ENCODE data around the gene CLK3. TPM values are rescaled to one million over a fixed set of nuclear protein-coding genes. Genes with fewer than 3 reads are reported as not detected.
A peak's percentile ranks its signal among the peaks of the same experiment; 100 is the strongest.

Gene CLK3
- total and polyA plus RNA-seq, 2 of the 13 experiments (the other 11 are each of a cell fraction or from before 2014, with no cell fraction given), result 41.5 to 82.0 TPM

DNA sequence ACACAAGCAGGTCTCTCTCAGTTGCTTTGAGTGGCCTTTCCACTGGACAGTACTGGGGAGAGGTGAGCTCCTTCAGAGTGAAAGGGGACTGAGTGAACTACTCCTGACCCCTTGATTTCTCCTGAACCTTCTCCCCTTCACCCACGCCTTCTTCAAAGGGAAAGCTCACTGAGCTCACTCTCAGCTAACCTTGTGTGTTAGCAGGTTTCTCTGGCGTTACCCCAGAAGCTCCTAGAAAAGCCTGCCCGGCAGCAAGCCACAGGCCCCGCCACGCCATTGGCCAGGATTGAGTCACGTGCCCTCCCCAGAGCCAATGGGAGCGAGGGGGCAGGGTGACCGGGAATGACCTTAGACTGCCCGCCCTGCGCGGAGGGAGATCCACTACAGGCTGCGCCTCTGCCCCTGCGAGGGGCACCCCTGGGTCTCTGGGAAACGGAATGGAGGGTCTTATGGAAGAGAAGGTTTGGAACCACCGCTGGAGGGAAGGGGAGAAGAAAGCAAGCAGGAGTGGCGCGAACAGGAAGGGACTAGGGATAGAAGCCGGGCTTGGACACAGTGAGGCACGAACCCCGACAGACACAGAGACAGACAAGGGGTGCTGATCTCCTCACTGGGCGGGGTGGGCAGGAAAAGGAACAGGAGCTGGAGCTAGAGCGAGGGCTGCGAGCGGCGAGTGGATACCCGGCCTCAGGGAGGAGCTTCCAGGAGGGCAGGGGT is 17.4 kb upstream of the CLK3 start (continued):
- TF ChIP-seq, protein P1, sequence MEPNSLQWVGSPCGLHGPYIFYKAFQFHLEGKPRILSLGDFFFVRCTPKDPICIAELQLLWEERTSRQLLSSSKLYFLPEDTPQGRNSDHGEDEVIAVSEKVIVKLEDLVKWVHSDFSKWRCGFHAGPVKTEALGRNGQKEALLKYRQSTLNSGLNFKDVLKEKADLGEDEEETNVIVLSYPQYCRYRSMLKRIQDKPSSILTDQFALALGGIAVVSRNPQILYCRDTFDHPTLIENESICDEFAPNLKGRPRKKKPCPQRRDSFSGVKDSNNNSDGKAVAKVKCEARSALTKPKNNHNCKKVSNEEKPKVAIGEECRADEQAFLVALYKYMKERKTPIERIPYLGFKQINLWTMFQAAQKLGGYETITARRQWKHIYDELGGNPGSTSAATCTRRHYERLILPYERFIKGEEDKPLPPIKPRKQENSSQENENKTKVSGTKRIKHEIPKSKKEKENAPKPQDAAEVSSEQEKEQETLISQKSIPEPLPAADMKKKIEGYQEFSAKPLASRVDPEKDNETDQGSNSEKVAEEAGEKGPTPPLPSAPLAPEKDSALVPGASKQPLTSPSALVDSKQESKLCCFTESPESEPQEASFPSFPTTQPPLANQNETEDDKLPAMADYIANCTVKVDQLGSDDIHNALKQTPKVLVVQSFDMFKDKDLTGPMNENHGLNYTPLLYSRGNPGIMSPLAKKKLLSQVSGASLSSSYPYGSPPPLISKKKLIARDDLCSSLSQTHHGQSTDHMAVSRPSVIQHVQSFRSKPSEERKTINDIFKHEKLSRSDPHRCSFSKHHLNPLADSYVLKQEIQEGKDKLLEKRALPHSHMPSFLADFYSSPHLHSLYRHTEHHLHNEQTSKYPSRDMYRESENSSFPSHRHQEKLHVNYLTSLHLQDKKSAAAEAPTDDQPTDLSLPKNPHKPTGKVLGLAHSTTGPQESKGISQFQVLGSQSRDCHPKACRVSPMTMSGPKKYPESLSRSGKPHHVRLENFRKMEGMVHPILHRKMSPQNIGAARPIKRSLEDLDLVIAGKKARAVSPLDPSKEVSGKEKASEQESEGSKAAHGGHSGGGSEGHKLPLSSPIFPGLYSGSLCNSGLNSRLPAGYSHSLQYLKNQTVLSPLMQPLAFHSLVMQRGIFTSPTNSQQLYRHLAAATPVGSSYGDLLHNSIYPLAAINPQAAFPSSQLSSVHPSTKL (CRISPR knock-in tag; IDR thresholded peaks at IDR 0.05), result peak; percentile 43; the same call in 1 of the 2 replicates
- TF ChIP-seq HNRNPUL1 (IDR thresholded peaks at IDR 0.05; ENCODE audit: low read depth, low read length), result no peak
- no peak for TF ChIP-seq NR3C1 (CRISPR knock-in tag; IDR thresholded peaks at IDR 0.05)
- TF ChIP-seq ZNF350 (CRISPR knock-in tag; IDR thresholded peaks at IDR 0.05; ENCODE audit: borderline replicate concordance, low read depth), result peak; percentile 76; the same call in 1 of the 2 replicates
- TF ChIP-seq ATF7 (IDR thresholded peaks at IDR 0.05), result no peak
- no peak for TF ChIP-seq ATF7 (CRISPR knock-in tag; IDR thresholded peaks at IDR 0.05)
- no peak for TF ChIP-seq FOXK2 (IDR thresholded peaks at IDR 0.05)
- TF ChIP-seq ZNF253 (CRISPR knock-in tag; IDR thresholded peaks at IDR 0.05; ENCODE audit: borderline replicate concordance), result no peak
- TF ChIP-seq NFATC3 (CRISPR knock-in tag; IDR thresholded peaks at IDR 0.05), result no peak
- no peak for TF ChIP-seq ZNF24 (IDR thresholded peaks at IDR 0.05)
- peak; percentile 87 for TF ChIP-seq HIVEP1 (CRISPR knock-in tag; IDR thresholded peaks at IDR 0.05)
- no peak for TF ChIP-seq AHR (CRISPR knock-in tag; IDR thresholded peaks at IDR 0.05)
- TF ChIP-seq, protein P2, sequence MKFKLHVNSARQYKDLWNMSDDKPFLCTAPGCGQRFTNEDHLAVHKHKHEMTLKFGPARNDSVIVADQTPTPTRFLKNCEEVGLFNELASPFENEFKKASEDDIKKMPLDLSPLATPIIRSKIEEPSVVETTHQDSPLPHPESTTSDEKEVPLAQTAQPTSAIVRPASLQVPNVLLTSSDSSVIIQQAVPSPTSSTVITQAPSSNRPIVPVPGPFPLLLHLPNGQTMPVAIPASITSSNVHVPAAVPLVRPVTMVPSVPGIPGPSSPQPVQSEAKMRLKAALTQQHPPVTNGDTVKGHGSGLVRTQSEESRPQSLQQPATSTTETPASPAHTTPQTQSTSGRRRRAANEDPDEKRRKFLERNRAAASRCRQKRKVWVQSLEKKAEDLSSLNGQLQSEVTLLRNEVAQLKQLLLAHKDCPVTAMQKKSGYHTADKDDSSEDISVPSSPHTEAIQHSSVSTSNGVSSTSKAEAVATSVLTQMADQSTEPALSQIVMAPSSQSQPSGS (CRISPR knock-in tag; IDR thresholded peaks at IDR 0.05), result 0 out of 2 replicates have a peak, but pooled peaks have one; percentile 54
- TF ChIP-seq, protein P3, sequence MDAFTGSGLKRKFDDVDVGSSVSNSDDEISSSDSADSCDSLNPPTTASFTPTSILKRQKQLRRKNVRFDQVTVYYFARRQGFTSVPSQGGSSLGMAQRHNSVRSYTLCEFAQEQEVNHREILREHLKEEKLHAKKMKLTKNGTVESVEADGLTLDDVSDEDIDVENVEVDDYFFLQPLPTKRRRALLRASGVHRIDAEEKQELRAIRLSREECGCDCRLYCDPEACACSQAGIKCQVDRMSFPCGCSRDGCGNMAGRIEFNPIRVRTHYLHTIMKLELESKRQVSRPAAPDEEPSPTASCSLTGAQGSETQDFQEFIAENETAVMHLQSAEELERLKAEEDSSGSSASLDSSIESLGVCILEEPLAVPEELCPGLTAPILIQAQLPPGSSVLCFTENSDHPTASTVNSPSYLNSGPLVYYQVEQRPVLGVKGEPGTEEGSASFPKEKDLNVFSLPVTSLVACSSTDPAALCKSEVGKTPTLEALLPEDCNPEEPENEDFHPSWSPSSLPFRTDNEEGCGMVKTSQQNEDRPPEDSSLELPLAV (CRISPR knock-in tag; conservative IDR thresholded peaks at IDR 0.05; ENCODE audit: low read depth), result no peak
- no peak for TF ChIP-seq ZFP37 (CRISPR knock-in tag; IDR thresholded peaks at IDR 0.05; ENCODE audit: borderline replicate concordance)
- TF ChIP-seq FOSL2 (CRISPR knock-in tag; IDR thresholded peaks at IDR 0.05), result peak; percentile 37; the same call in 1 of the 2 replicates
- TF ChIP-seq CBX5 (CRISPR knock-in tag; IDR thresholded peaks at IDR 0.05; ENCODE audit: borderline replicate concordance), result peak; percentile 39; the same call in 1 of the 2 replicates
- no peak for TF ChIP-seq CENPX (CRISPR knock-in tag; IDR thresholded peaks at IDR 0.05)
- no peak for TF ChIP-seq ZKSCAN8 (CRISPR knock-in tag; IDR thresholded peaks at IDR 0.05; ENCODE audit: borderline replicate concordance)
- no peak for TF ChIP-seq ZNF225 (CRISPR knock-in tag; IDR thresholded peaks at IDR 0.05)
- no peak for TF ChIP-seq TBP (CRISPR knock-in tag; IDR thresholded peaks at IDR 0.05)
- no peak for TF ChIP-seq ZNF850 (CRISPR knock-in tag; conservative IDR thresholded peaks at IDR 0.05)
- TF ChIP-seq ZNF709 (CRISPR knock-in tag; IDR thresholded peaks at IDR 0.05), result no peak
- no peak for TF ChIP-seq TCF12 (IDR thresholded peaks at IDR 0.05)
- TF ChIP-seq TCF12 (CRISPR knock-in tag; IDR thresholded peaks at IDR 0.05), result peak; percentile 67; the same call in 1 of the 2 replicates
- peak; percentile 65 to 96 for TF ChIP-seq POLR2A (IDR thresholded peaks at IDR 0.05; ENCODE audit: insufficient read depth in 1 of 2, low read depth in 2 of 2, low read length in 2 of 2)
- TF ChIP-seq RFXANK (CRISPR knock-in tag; IDR thresholded peaks at IDR 0.05), result peak; percentile 93
